GM12873 (cell line): ENCODE data around the gene YTHDC1.

Experiments used
- TF ChIP-seq, protein P1 (sequence below): IDR thresholded peaks from 2 replicates; pipeline ENCODE4 v1.5.1; 2012; ENCODE audit warnings: low read depth, mild to moderate bottlenecking, moderate library complexity, low read length, control low read depth; ENCODE audit not compliant: insufficient read depth; ENCODE audit errors: missing control alignments

The YTHDC1 gene

DNA sequence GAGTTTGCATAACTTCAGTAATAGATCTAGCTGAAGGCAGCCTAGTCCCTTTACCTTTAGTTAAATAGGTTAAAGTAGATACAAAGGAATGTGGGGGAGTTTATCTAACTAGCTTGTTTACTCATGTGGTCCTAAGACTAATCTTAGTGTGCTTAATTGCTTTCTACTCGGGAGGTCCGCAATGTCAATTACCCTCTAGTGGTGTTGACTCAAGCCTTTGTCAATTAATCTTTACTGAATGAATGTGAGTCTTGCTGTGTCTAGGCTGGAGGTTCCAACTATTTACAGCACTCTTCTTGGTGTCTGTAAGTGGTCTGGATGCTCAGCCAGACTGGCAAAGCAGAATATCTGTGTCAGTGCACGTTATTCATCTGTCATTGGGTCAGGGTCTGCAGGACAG lies 17.9 kb upstream of the YTHDC1 start:
- TF ChIP-seq, protein P1, sequence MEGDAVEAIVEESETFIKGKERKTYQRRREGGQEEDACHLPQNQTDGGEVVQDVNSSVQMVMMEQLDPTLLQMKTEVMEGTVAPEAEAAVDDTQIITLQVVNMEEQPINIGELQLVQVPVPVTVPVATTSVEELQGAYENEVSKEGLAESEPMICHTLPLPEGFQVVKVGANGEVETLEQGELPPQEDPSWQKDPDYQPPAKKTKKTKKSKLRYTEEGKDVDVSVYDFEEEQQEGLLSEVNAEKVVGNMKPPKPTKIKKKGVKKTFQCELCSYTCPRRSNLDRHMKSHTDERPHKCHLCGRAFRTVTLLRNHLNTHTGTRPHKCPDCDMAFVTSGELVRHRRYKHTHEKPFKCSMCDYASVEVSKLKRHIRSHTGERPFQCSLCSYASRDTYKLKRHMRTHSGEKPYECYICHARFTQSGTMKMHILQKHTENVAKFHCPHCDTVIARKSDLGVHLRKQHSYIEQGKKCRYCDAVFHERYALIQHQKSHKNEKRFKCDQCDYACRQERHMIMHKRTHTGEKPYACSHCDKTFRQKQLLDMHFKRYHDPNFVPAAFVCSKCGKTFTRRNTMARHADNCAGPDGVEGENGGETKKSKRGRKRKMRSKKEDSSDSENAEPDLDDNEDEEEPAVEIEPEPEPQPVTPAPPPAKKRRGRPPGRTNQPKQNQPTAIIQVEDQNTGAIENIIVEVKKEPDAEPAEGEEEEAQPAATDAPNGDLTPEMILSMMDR: no peak

- TF ChIP-seq, protein P1: no peak
Observed at GRCh38 chr4:68366600-68366999, 16.7 kb upstream of the YTHDC1 start.

DNA sequence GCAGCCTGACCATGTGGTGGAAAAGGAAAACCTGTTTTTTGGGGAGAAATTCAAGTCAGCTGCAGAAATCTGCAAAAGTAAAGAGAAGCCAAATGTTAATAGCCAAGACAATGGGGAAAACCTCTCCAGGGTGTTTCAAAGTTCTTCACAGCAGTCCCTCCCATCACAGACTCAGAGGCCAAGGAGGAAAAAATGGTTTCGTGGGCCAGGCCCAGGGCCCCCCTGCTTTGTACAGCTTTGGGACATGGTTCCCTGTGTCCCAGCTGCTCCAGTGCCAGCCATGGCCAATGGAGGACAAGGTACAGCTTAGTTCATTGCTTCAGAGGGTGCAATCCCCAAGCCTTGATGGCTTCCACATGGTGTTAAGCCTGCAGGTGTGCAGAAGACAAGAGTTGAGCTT lies 15.2 kb upstream of the YTHDC1 start:
- TF ChIP-seq, protein P1: no peak

- TF ChIP-seq, protein P1: no peak
Observed at GRCh38 chr4:68361146-68361589, 11.3 kb upstream of the YTHDC1 start.

- TF ChIP-seq, protein P1: no peak
Observed at GRCh38 chr4:68360231-68360968, 10.5 kb upstream of the YTHDC1 start.

- TF ChIP-seq, protein P1: no peak
Observed at GRCh38 chr4:68359508-68359907, 9.6 kb upstream of the YTHDC1 start.

DNA sequence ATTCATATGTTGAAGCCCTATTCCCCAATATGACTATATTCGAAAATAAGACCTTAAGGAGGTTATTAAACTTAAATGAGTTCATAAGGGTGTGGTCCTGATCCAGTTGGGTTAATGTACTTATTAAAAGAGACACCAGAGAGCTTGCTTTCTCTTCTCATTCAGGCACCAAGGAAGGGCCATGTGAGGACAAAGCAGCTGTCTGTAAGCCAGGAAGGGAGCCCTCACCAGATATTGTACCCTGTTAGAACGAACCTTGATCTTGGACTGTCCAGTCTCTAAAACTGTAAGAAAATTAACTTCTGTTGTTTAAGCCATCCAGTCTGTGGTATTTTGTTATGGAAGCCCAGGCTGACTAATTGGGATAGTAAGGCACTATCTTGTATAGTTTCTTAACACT lies 9.1 kb upstream of the YTHDC1 start:
- TF ChIP-seq, protein P1: no peak

- TF ChIP-seq, protein P1: no peak
Observed at GRCh38 chr4:68352791-68353190, 2.9 kb upstream of the YTHDC1 start.
